ENCODE data around the gene RTL5.

The RTL5 gene

DNA sequence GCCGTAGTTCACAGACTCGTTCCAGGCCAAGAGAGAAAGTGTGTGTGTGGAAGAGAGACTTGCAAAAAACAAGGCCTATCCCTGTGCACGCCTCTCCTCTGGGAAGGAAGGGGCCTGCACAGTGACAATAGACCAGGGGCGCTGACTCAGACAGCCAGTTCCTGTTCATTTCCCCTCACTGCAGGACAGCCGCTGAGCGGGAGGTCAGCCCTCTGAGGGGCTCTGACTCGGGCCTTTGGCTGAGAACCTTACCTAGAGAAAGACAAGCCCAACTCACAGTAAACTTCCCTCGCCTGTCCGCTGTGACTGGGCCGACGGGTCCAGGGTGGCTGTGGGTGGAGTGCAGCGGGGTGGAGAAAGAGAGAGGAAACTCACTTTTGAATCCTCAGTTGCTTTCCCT is 52.1 kb downstream of the RTL5 start:
- no peak for DNase-seq

GRCh38 chrX:72078411-72078810 is 53.3 kb downstream of the RTL5 start:
- DNase-seq = no peak

Data from amygdala (tissue), 56 donors.